Small intestine (tissue), 7 donors: ENCODE results near the gene CGN. TPM values are rescaled to one million over a fixed set of nuclear protein-coding genes. Genes with fewer than 3 reads are reported as not detected.
"Not testable (repeated sequence)": the region's sequence is repeated elsewhere in the genome, so short reads cannot be mapped to it uniquely, and the experiment has no call there.

ENCODE experiments used
- DNase-seq, 2 donors: peaks; one replicate each; pipeline versions ENCODE4 v3.0.0 to v3.0.0-alpha.2; 2013
- FAIRE-seq: peaks from 2 replicates; lab custom pipeline; 2012; peaks lifted over from hg19 to GRCh38; lab: Jason Lieb, UNC
- H3K27ac ChIP-seq, 3 donors: one replicate each; pipeline ENCODE4 v1.5.1; 2013; ENCODE audit warnings: low read length in 2 of 3, mild to moderate bottlenecking in 2 of 3, control low read depth in 1 of 3, inconsistent platforms in 1 of 3, low read depth in 1 of 3, moderate library complexity in 1 of 3
- H3K27me3 ChIP-seq, 3 donors: one replicate each; pipeline ENCODE4 v1.6.1; 2013; ENCODE audit warnings: low read length in 3 of 3, inconsistent platforms in 1 of 3; ENCODE audit not compliant: control insufficient read depth in 3 of 3, insufficient read depth in 3 of 3
- H3K36me3 ChIP-seq, 3 donors: one replicate each; pipeline ENCODE4 v1.6.1; 2013; ENCODE audit warnings: low read length in 3 of 3, inconsistent platforms in 1 of 3, low read depth in 1 of 3, mild to moderate bottlenecking in 1 of 3, moderate library complexity in 1 of 3; ENCODE audit not compliant: control insufficient read depth in 3 of 3, insufficient read depth in 2 of 3
- H3K4me1 ChIP-seq, 3 donors: one replicate each; pipeline ENCODE4 v1.6.1; 2013; ENCODE audit warnings: low read length in 2 of 3, inconsistent platforms in 1 of 3, low read depth in 1 of 3, mild to moderate bottlenecking in 1 of 3, moderate library complexity in 1 of 3; ENCODE audit not compliant: control insufficient read depth in 3 of 3, insufficient read depth in 2 of 3
- H3K4me3 ChIP-seq, 3 donors: one replicate each; pipeline ENCODE4 v1.5.1; 2013; ENCODE audit warnings: low read length in 3 of 3, control low read depth in 1 of 3, inconsistent platforms in 1 of 3, low read depth in 1 of 3, mild to moderate bottlenecking in 1 of 3, moderate library complexity in 1 of 3
- H3K9me3 ChIP-seq, 2 donors: one replicate each; pipeline ENCODE4 v1.6.1; 2013; ENCODE audit warnings: low read depth in 1 of 2, low read length in 1 of 2; ENCODE audit not compliant: control insufficient read depth in 2 of 2, insufficient read depth in 1 of 2
- WGBS, 3 donors: extraction: QIAGEN DNeasy Blood & Tissue Kit; methylation state at CpG; one replicate each; pipeline ENCODE4 v1.1.7; 2013; 5-methylcytosine and 5-hydroxymethylcytosine counted together
- polyA plus RNA-seq, 4 donors: library from polyadenylated mRNA; stranded (reverse) in 3 of 4; unstranded in 1 of 4; fragments of 200-250 nt in 3 of 4; fragments of 120-200 nt in 1 of 4; gene quantifications; one replicate each; pipeline versions ENCODE4 v1.2.1 to v1.2.3, GENCODE V29; 2013
- donor health status: healthy with polysubstance abuse.
- donor health status: control.
- donor health status: control.
- donor health status: Bipolar disorder and iron deficiency.
- donor health status: healthy.

Gene CGN
- polyA plus RNA-seq, 4 donors, result 33.5 to 286 (median 211) TPM

DNA sequence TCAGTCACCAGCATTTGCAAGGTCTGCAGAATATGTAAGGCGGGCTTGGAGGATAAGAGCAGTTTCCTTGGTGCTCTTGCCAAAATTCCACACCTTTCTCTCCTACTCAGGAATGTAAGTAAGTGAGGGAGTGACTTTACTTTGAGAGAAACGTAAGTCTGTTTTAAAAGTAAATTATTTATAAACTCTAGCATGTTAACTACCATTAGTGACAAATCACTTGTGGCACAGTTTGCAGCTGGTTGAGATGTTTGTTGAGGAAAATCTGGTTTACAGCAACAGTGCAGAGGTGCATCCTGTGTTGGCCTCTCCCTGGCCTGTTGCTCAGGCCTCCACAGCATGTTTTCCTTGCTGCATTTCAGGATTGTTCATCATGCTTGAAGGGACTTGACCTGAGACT is 8.5 kb downstream of the CGN start:
- Histone ChIP-seq H3K36me3 (peaks cover 0 to 67% (median 18%) of the 10 kb centered on the region in 3 donors), H3K4me1 (peaks cover 0 to 39% (median 0%) of the 10 kb centered on the region in 3 donors), H3K27ac (no peak overlapping the region), H3K27me3 (no peaks in the 10 kb centered on the region), H3K4me3 (no peak overlapping the region), H3K9me3 (no peaks in the 10 kb centered on the region)
- no peak for FAIRE-seq
- WGBS, 3 donors, result 69 to 85% (median 82%) methylated on average over 2 of the region's 2 CpGs
- DNase-seq, result no peak

DNA sequence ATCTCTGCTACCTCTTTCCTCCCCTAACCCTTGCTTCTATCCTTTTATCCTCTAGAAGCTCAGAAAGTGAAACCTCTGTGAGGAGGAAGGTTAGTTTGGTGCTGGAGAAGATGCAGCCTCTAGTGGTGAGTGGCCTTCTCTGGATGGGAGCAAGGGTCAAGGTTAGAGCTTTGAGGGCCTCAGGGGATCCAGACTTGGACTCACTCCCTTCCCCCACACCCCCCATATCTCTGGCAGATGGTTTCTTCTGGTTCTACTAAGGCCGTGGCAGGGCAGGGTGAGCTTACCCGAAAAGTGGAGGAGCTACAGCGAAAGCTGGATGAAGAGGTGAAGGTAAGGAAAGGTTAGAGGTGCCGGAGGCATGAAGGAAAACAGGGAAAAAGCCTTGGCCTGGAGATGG is 9.2 kb downstream of the CGN start:
- DNase-seq, result peak; percentile 45 to 58
- Histone ChIP-seq H3K27me3 (no peaks in the 10 kb centered on the region), H3K27ac (peak overlapping the region in 2 of 3 donors; percentile 10 to 24), H3K9me3 (no peaks in the 10 kb centered on the region), H3K4me1 (peaks cover 0 to 32% (median 0%) of the 10 kb centered on the region in 3 donors), H3K4me3 (no peak overlapping the region), H3K36me3 (peaks cover 0 to 70% (median 18%) of the 10 kb centered on the region in 3 donors)
- no peak for FAIRE-seq
- WGBS, 3 donors, result 83 to 88% (median 87%) methylated on average over 4 of the region's 4 CpGs

DNA sequence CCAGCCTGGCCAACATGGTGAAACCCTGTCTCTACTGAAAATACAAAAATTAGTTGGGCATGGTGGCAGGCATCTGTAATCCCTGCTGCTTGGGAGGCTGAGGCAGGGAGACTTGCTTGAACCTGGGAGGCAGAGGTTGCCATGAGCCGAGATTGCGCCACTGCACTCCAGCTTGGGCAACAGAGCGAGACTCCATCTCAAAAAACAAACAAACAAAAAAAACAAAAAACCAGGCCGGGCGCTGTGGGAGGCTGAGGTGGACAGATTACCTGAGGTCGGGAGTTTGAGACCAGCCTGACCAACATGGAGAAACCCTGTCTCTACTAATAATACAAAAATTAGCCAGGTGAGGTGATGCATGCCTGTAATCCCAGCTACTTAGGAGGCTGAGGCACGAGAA is 11.2 kb downstream of the CGN start:
- not testable (repeated sequence) for H3K27ac ChIP-seq, H3K27me3 ChIP-seq, H3K9me3 ChIP-seq, FAIRE-seq, H3K4me3 ChIP-seq, DNase-seq
- peaks cover 0 to 16% (median 0%) of the 10 kb centered on the region in 3 donors for H3K4me1 ChIP-seq
- WGBS, 3 donors, result 86 to 97% (median 91%) methylated on average over 7 of the region's 7 CpGs
- H3K36me3 ChIP-seq, result peaks cover 0 to 83% (median 18%) of the 10 kb centered on the region in 3 donors

DNA sequence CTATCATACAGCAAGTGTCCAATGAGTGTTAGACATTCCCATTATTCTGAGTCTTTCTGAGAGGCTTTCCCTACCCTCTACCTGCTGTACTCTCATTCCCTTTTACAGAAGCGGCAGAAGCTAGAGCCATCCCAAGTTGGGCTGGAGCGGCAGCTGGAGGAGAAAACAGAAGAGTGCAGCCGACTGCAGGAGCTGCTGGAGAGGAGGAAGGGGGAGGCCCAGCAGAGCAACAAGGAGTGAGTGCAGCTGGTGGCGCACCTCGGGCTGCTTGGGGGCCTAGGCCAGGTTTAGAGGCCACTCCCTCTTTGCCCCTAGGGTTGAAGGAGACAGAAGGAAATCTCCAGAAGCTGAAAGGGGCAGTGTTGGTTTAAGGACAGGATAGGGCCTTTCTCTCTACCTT is 12.1 kb downstream of the CGN start:
- H3K4me3 ChIP-seq, result no peak overlapping the region
- H3K36me3 ChIP-seq, result peaks cover 0 to 84% (median 18%) of the 10 kb centered on the region in 3 donors
- H3K9me3 ChIP-seq, result no peaks in the 10 kb centered on the region
- WGBS, 3 donors, result 74 to 94% (median 89%) methylated on average over 5 of the region's 5 CpGs
- H3K27me3 ChIP-seq, result no peaks in the 10 kb centered on the region
- no peak for DNase-seq
- FAIRE-seq, result no peak
- H3K27ac ChIP-seq, result no peak overlapping the region
- H3K4me1 ChIP-seq, result peaks cover 0 to 16% (median 0%) of the 10 kb centered on the region in 3 donors

DNA sequence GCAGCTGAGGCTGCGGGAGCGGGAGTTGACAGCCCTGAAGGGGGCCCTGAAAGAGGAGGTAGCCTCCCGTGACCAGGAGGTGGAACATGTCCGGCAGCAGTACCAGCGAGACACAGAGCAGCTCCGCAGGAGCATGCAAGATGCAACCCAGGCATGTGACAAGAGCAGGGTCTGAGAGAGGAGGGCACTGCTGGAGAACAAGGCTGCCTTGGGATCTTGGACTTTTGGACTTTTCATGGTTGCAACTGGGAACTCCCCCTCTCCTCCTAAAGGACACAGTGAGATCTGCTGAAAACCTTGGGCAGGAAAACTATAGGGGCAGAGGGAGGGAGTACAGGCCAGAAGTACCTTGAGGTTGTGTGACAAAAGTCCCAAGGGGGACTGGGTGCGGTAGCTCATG is 13.5 kb downstream of the CGN start:
- H3K36me3 ChIP-seq, result peaks cover 0 to 81% (median 14%) of the 10 kb centered on the region in 3 donors
- no peaks in the 10 kb centered on the region for H3K27me3 ChIP-seq
- WGBS, 3 donors, result 88 to 97% (median 94%) methylated on average over 7 of the region's 7 CpGs
- DNase-seq (peak in 1 of 2 donors; percentile 53), FAIRE-seq (no peak)
- no peak overlapping the region for H3K27ac ChIP-seq
- no peaks in the 10 kb centered on the region for H3K9me3 ChIP-seq
- H3K4me1 ChIP-seq, result peaks cover 0 to 9% (median 0%) of the 10 kb centered on the region in 3 donors
- no peak overlapping the region for H3K4me3 ChIP-seq

DNA sequence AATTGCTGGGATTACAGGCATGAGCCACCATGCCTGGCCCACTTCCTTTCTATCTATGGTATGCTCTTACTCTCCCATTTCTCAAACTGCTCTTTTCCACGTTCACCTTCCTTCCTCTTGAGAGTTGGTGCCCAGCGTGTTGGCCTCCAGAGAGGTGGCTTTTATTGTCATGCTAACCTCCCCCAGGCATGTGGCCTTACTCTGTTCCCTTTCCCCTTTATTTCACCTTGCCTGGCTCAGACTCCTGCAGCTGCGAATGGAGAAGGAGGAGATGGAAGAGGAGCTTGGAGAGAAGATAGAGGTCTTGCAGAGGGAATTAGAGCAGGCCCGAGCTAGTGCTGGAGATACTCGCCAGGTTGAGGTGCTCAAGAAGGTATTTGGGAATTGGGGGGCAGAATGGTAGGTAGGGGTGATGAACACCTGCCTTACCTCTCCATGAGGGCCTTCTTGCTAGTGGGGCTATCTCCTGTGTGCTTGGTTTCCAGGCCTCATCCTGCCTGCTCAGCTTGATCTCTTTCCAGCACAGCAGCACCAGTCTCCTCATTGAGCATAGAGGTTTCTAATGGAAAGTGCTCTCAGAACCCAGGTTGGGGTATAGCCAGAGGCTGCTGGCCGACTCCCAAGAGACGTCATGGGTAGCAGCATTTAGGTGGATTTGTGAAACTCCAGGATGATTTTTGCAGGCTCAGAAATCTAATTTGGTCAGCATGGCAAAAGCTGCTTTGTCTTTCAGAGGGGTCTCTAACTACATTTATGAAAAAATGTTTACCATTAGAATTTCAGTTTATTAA is 15.7 kb downstream of the CGN start:
- H3K27ac ChIP-seq, result no peak overlapping the region
- no peak for DNase-seq
- 86 to 91% (median 87%) methylated on average over 7 of the region's 7 CpGs for WGBS, 3 donors
- no peaks in the 10 kb centered on the region for H3K9me3 ChIP-seq
- peaks cover 0 to 4% (median 0%) of the 10 kb centered on the region in 3 donors for H3K4me1 ChIP-seq
- H3K36me3 ChIP-seq, result peaks cover 0 to 78% (median 13%) of the 10 kb centered on the region in 3 donors
- H3K27me3 ChIP-seq, result no peaks in the 10 kb centered on the region
- H3K4me3 ChIP-seq, result no peak overlapping the region
- FAIRE-seq, result no peak

DNA sequence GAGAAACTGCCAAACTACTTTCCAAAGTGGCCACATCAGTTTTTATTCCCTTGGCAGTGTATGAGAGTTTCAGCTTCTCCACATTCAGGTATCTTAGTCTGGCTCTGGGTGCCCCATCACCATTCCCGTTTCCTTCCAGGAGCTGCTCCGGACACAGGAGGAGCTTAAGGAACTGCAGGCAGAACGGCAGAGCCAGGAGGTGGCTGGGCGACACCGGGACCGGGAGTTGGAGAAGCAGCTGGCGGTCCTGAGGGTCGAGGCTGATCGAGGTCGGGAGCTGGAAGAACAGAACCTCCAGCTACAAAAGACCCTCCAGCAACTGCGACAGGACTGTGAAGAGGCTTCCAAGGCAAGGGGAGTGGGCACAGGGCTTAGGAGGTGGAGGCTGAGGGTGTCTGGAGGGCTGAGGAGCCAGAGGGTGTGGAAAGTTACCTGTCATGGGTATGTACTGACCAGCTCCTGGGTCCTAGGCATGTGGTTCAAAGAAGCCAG is 18.1 kb downstream of the CGN start:
- Histone ChIP-seq H3K27me3 (no peaks in the 10 kb centered on the region), H3K27ac (no peak overlapping the region), H3K4me3 (no peak overlapping the region), H3K36me3 (peaks cover 3 to 82% (median 15%) of the 10 kb centered on the region in 3 donors), H3K9me3 (no peaks in the 10 kb centered on the region), H3K4me1 (no peaks in the 10 kb centered on the region)
- FAIRE-seq (no peak), DNase-seq (no peak)
- WGBS, 3 donors, result 91 to 95% (median 92%) methylated on average over 11 of the region's 11 CpGs

DNA sequence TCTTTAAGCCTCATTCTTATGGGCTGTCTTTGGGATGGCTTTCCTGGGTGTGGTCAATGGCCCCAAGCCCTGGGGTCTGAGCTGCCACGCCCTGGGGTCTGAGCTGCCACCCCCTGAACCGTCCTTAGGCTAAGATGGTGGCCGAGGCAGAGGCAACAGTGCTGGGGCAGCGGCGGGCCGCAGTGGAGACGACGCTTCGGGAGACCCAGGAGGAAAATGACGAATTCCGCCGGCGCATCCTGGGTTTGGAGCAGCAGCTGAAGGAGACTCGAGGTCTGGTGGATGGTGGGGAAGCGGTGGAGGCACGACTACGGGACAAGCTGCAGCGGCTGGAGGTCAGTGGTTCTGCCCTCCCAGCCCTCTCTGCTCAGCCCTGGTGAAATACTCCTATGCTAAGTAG is 18.6 kb downstream of the CGN start:
- Histone ChIP-seq H3K27me3 (no peaks in the 10 kb centered on the region), H3K4me3 (no peak overlapping the region), H3K4me1 (no peaks in the 10 kb centered on the region), H3K36me3 (peaks cover 3 to 81% (median 18%) of the 10 kb centered on the region in 3 donors), H3K27ac (no peak overlapping the region), H3K9me3 (no peaks in the 10 kb centered on the region)
- DNase-seq, result no peak
- FAIRE-seq, result no peak
- 91 to 96% (median 93%) methylated on average over 18 of the region's 18 CpGs for WGBS, 3 donors
